GM12875 (cell line): ENCODE results near the gene SLC41A1.

ENCODE experiments used
- H3K4me3 ChIP-seq: one replicate; pipeline ENCODE4 v1.5.1; 2011; ENCODE audit warnings: low read depth, low read length, control low read depth
- CTCF ChIP-seq: IDR thresholded peaks from 2 replicates; pipeline ENCODE4 v1.5.1; 2011; ENCODE audit warnings: low read depth, mild to moderate bottlenecking, control low read depth, inconsistent platforms, low read length, moderate library complexity, borderline replicate concordance; ENCODE audit not compliant: insufficient read depth

The SLC41A1 gene

GRCh38 chr1:205809469-205809868 lies 3.5 kb downstream of the SLC41A1 start:
- TF ChIP-seq CTCF: no peak

GRCh38 chr1:205805082-205805711 lies 7.8 kb downstream of the SLC41A1 start:
- no peak for TF ChIP-seq CTCF
- H3K4me3 ChIP-seq: no peak overlapping the region

More at GRCh38 chr1:205809469-205809868, 3.5 kb downstream of the SLC41A1 start:
- H3K4me3 ChIP-seq: no peak overlapping the region

GRCh38 chr1:205804605-205805004 lies 8.4 kb downstream of the SLC41A1 start:
- no peak overlapping the region for H3K4me3 ChIP-seq
- no peak for TF ChIP-seq CTCF

- no peak overlapping the region for H3K4me3 ChIP-seq
- no peak for TF ChIP-seq CTCF
These were observed 9.0 kb downstream of the SLC41A1 start for GRCh38 chr1:205803986-205804385.

- no peak overlapping the region for H3K4me3 ChIP-seq
- TF ChIP-seq CTCF: no peak
These were observed 10.9 kb downstream of the SLC41A1 start for GRCh38 chr1:205802060-205802459.

GRCh38 chr1:205800981-205801703 lies 11.9 kb downstream of the SLC41A1 start:
- no peak for TF ChIP-seq CTCF
- no peak overlapping the region for H3K4me3 ChIP-seq

- no peak for TF ChIP-seq CTCF
These were observed 12.6 kb downstream of the SLC41A1 start for GRCh38 chr1:205800427-205800826.

More at GRCh38 chr1:205800427-205800826, 12.6 kb downstream of the SLC41A1 start:
- H3K4me3 ChIP-seq: no peak overlapping the region
